ENCODE data around the gene OR10G3. TPM values are rescaled to one million over a fixed set of nuclear protein-coding genes. Genes with fewer than 3 reads are reported as not detected.

Gene OR10G3
- total RNA-seq, 2 donors from 2014 or later = not detected

Other genes starting within 250 kb of the OR10G3 start
- gene SUPT16H, start 196.1 kb downstream of the OR10G3 start, total RNA-seq = 10 to 100 TPM; 38.1 to 39.8 TPM
- 10 to 100 TPM; 58.5 to 59.0 TPM for gene CHD8, start 124.0 kb downstream of the OR10G3 start, total RNA-seq
- gene RAB2B, start 103.1 kb downstream of the OR10G3 start, total RNA-seq = 10 to 100 TPM; 13.3 to 16.0 TPM
- 10 to 100 TPM; 80.2 to 85.2 TPM for gene TOX4, start 102.9 kb downstream of the OR10G3 start, total RNA-seq
- 10 to 100 TPM; 24.2 to 28.9 TPM for gene METTL3, start 68.7 kb downstream of the OR10G3 start, total RNA-seq
- gene SALL2, start 53.7 kb downstream of the OR10G3 start, total RNA-seq = 1 to 10 TPM; 1.1 to 3.8 TPM
- gene OR10G2, start 54.9 kb upstream of the OR10G3 start, total RNA-seq = not detected
- not detected for gene OR4E2, start 73.8 kb upstream of the OR10G3 start, total RNA-seq
- gene OR4E1, start 93.7 kb upstream of the OR10G3 start, total RNA-seq = not detected

Measured in left colon (tissue), 2 donors.